ENCODE data around the gene GZMM. TPM values are rescaled to one million over a fixed set of nuclear protein-coding genes. Genes with fewer than 3 reads are reported as not detected.

The GZMM gene
- total RNA-seq, 2 experiments from 2014 or later = 41.6 to 46.3 TPM

- no peak overlapping the region for H3K4me3 Mint-ChIP-seq
- Histone ChIP-seq H3K27ac (ENCODE audit: low read depth in 1 of 2, low read length in 2 of 2) (no peak overlapping the region), H3K36me3 (ENCODE audit: insufficient read depth, low read length) (no peaks in the 10 kb centered on the region), H3K27me3 (ENCODE audit: control insufficient read depth in 1 of 2, insufficient read depth in 2 of 2, low read length in 2 of 2) (peaks cover 10 to 16% of the 10 kb centered on the region in 2 experiments), H3K4me1 (ENCODE audit: insufficient read depth, low read length) (peaks cover 15% of the 10 kb centered on the region), H3K4me3 (ENCODE audit: low read length) (no peak overlapping the region), H3K9me3 (ENCODE audit: control insufficient read depth in 1 of 2, insufficient read depth in 1 of 2, low read length in 2 of 2) (peaks cover 0 to 15% of the 10 kb centered on the region in 2 experiments)
- DNase-seq = no peak
- peaks cover 10% of the 10 kb centered on the region for H3K27me3 Mint-ChIP-seq
- H3K4me1 Mint-ChIP-seq (ENCODE audit: low read depth) = no peaks in the 10 kb centered on the region
- intact Hi-C loops (cut with DNase I, micrococcal nuclease) = no loop called here
- CTCF ChIA-PET = interaction anchor here (1.2 kb wide), 1 partner anchor 10 kb away, joined by 3 read pairs; no protein-coding TSS in a partner anchor
- TF ChIP-seq CTCF (IDR thresholded peaks at IDR 0.05) = no peak
- POLR2A ChIA-PET = no interaction called here
- H3K27ac Mint-ChIP-seq = no peak overlapping the region
- no peak for ATAC-seq (ENCODE audit: poor library complexity)
- H3K9me3 Mint-ChIP-seq = no peaks in the 10 kb centered on the region
- no peaks in the 10 kb centered on the region for H3K36me3 Mint-ChIP-seq (ENCODE audit: low read depth)
Measured at GRCh38 chr19:594265-594870, 50.5 kb downstream of the GZMM start.

GRCh38 chr19:595326-596262 is 51.7 kb downstream of the GZMM start:
- Histone ChIP-seq H3K36me3 (ENCODE audit: insufficient read depth, low read length) (no peaks in the 10 kb centered on the region), H3K9me3 (ENCODE audit: control insufficient read depth in 1 of 2, insufficient read depth in 1 of 2, low read length in 2 of 2) (peaks cover 0 to 15% of the 10 kb centered on the region in 2 experiments), H3K4me3 (ENCODE audit: low read length) (no peak overlapping the region), H3K27ac (ENCODE audit: low read depth in 1 of 2, low read length in 2 of 2) (no peak overlapping the region), H3K27me3 (ENCODE audit: control insufficient read depth in 1 of 2, insufficient read depth in 2 of 2, low read length in 2 of 2) (peaks cover 10 to 14% of the 10 kb centered on the region in 2 experiments), H3K4me1 (ENCODE audit: insufficient read depth, low read length) (peaks cover 11% of the 10 kb centered on the region)
- DNase-seq (no peak), ATAC-seq (ENCODE audit: poor library complexity) (no peak)
- H3K27ac Mint-ChIP-seq = no peak overlapping the region
- no peaks in the 10 kb centered on the region for H3K36me3 Mint-ChIP-seq (ENCODE audit: low read depth)
- TF ChIP-seq CTCF (IDR thresholded peaks at IDR 0.05) = no peak
- H3K4me1 Mint-ChIP-seq (ENCODE audit: low read depth) = no peaks in the 10 kb centered on the region
- no peak overlapping the region for H3K4me3 Mint-ChIP-seq
- ChIA-PET POLR2A (no interaction called here), CTCF (no interaction called here)
- H3K9me3 Mint-ChIP-seq = no peaks in the 10 kb centered on the region
- H3K27me3 Mint-ChIP-seq = peaks cover 10% of the 10 kb centered on the region
- intact Hi-C loops (cut with DNase I, micrococcal nuclease) = no loop called here

- POLR2A ChIA-PET = no interaction called here
- intact Hi-C loops (cut with DNase I, micrococcal nuclease) = no loop called here
- peaks cover 5% of the 10 kb centered on the region for H3K4me1 ChIP-seq (ENCODE audit: insufficient read depth, low read length)
- H3K27me3 Mint-ChIP-seq = peaks cover 7% of the 10 kb centered on the region
- CTCF ChIA-PET = no interaction called here
- DNase-seq = no peak
- no peaks in the 10 kb centered on the region for H3K36me3 ChIP-seq (ENCODE audit: insufficient read depth, low read length)
- H3K27me3 ChIP-seq (ENCODE audit: control insufficient read depth in 1 of 2, insufficient read depth in 2 of 2, low read length in 2 of 2) = peaks cover 7 to 8% of the 10 kb centered on the region in 2 experiments
- no peak overlapping the region for H3K4me3 Mint-ChIP-seq
- no peaks in the 10 kb centered on the region for H3K4me1 Mint-ChIP-seq (ENCODE audit: low read depth)
- no peaks in the 10 kb centered on the region for H3K9me3 Mint-ChIP-seq
- TF ChIP-seq CTCF (IDR thresholded peaks at IDR 0.05) = no peak
- H3K4me3 ChIP-seq (ENCODE audit: low read length) = no peak overlapping the region
- no peak overlapping the region for H3K27ac ChIP-seq (ENCODE audit: low read depth in 1 of 2, low read length in 2 of 2)
- ATAC-seq (ENCODE audit: poor library complexity) = no peak
- H3K27ac Mint-ChIP-seq = no peak overlapping the region
- no peaks in the 10 kb centered on the region for H3K36me3 Mint-ChIP-seq (ENCODE audit: low read depth)
- H3K9me3 ChIP-seq (ENCODE audit: control insufficient read depth in 1 of 2, insufficient read depth in 1 of 2, low read length in 2 of 2) = peaks cover 0 to 12% of the 10 kb centered on the region in 2 experiments
Measured at GRCh38 chr19:596263-596655, 52.4 kb downstream of the GZMM start.

Measured in CD4-positive, alpha-beta T cell (primary cell).